PC-3 (cell line): ENCODE results near the gene MID1. TPM values are rescaled to one million over a fixed set of nuclear protein-coding genes. Genes with fewer than 3 reads are reported as not detected.

Source experiments
- ATAC-seq: fragments of 200-7000 bp; cut with Tn5 transposase; 2 replicates; pipeline ENCODE4 v1.9.1; 2020; ENCODE audit warnings: mild to moderate bottlenecking, moderate library complexity
- BruUV-seq: library from RNA; stranded (reverse); fragments of 400-500 nt; replicated peaks from 2 replicates; lab custom pipeline; 2021; lab: Mats Ljungman, UMichigan
- CTCF ChIA-PET: fragments of 300-600 bp; sonication (Branson Sonifier 250); formaldehyde crosslinking; loops from one replicate; lab custom pipeline; 2022; ENCODE audit warnings: antibody characterized with exemption; lab: Charles Lee
- POLR2A ChIA-PET: fragments of 300-600 bp; sonication (Branson Sonifier 250); formaldehyde crosslinking; loops from one replicate; lab custom pipeline; 2022; ENCODE audit warnings: antibody characterized with exemption; ENCODE audit not compliant: unreplicated experiment; lab: Charles Lee
- DNase-seq: peaks from one replicate; pipeline ENCODE4 v3.0.0-alpha.2; 2015
- H2AFZ ChIP-seq: fragments of 300-600 bp; sonication (generic); 2 replicates; pipeline ENCODE4 v1.6.0; 2016; ENCODE audit warnings: antibody characterized with exemption, low read length
- H3F3A ChIP-seq: fragments of 300-600 bp; sonication (generic); one replicate; pipeline ENCODE4 v1.6.0; 2017; ENCODE audit warnings: antibody characterized with exemption, low read length, control low read depth, mild to moderate bottlenecking; ENCODE audit not compliant: unreplicated experiment
- H3K27ac ChIP-seq: fragments of 300-600 bp; sonication (generic); 2 replicates; pipeline ENCODE4 v1.5.1; 2016; ENCODE audit warnings: mild to moderate bottlenecking, low read length
- H3K27me3 ChIP-seq: fragments of 300-600 bp; sonication (generic); 2 replicates; pipeline ENCODE4 v1.6.1; 2016; ENCODE audit warnings: low read length, mixed read lengths
- H3K36me3 ChIP-seq: fragments of 300-600 bp; sonication (generic); 2 replicates; pipeline ENCODE4 v1.6.1; 2016; ENCODE audit warnings: low read depth, mixed run types, low read length, mixed read lengths
- H3K4me1 ChIP-seq: fragments of 300-600 bp; sonication (generic); 2 replicates; pipeline ENCODE4 v1.5.1; 2016; ENCODE audit warnings: low read length; ENCODE audit not compliant: insufficient read depth
- H3K4me2 ChIP-seq: fragments of 300-600 bp; sonication (generic); 2 replicates; pipeline ENCODE4 v1.6.0; 2016; ENCODE audit warnings: low read length
- H3K4me3 ChIP-seq: fragments of 300-600 bp; sonication (generic); 2 replicates; pipeline ENCODE4 v1.5.1; 2016; ENCODE audit warnings: mild to moderate bottlenecking, low read length, mixed read lengths
- H3K79me2 ChIP-seq: fragments of 300-600 bp; sonication (generic); 2 replicates; pipeline ENCODE4 v1.6.1; 2017; ENCODE audit warnings: low read length, mixed read lengths
- H3K9ac ChIP-seq: fragments of 300-600 bp; sonication (generic); 2 replicates; pipeline ENCODE4 v1.6.0; 2016; ENCODE audit warnings: mild to moderate bottlenecking, low read length
- H3K9me2 ChIP-seq: fragments of 300-600 bp; sonication (generic); replicated peaks from 2 replicates; pipeline ENCODE4 v1.6.1; 2016; ENCODE audit warnings: mixed run types, low read length, mixed read lengths
- H3K9me3 ChIP-seq: fragments of 300-600 bp; sonication (generic); 2 replicates; pipeline ENCODE4 v1.6.1; 2016; ENCODE audit warnings: low read length, mixed read lengths
- H4K20me1 ChIP-seq: fragments of 300-600 bp; sonication (generic); 2 replicates; pipeline ENCODE4 v1.6.1; 2016; ENCODE audit warnings: low read length, mixed read lengths
- EZH2 ChIP-seq: fragments of 300-600 bp; sonication (generic); IDR thresholded peaks from one replicate; pipeline ENCODE4 v1.6.1; 2017; ENCODE audit warnings: antibody characterized with exemption, mild to moderate bottlenecking, low read length; ENCODE audit not compliant: unreplicated experiment
- EZH2phosphoT487 ChIP-seq: fragments of 300-600 bp; sonication (generic); IDR thresholded peaks from 2 replicates; pipeline ENCODE4 v1.6.1; 2018; ENCODE audit warnings: mild to moderate bottlenecking, antibody characterized with exemption, low read length, borderline replicate concordance
- intact Hi-C: fragments of 100-400 bp; cut with micrococcal nuclease; formaldehyde crosslinking; loops from 2 replicates; pipeline ENCODE4 v1.9.0; 2023
- total RNA-seq: library from RNA; depleted of rRNA; stranded (reverse); fragments of >200 nt; gene quantifications from 2 replicates; pipeline ENCODE4 v1.2.3, GENCODE V29; 2014
- TF ChIP-seq, protein P1 (sequence below): fragments of 300-600 bp; sonication (generic); conservative IDR thresholded peaks from 2 replicates; pipeline ENCODE4 v1.5.1; 2017; ENCODE audit warnings: antibody characterized with exemption, low read depth, mild to moderate bottlenecking, low read length

Gene MID1
- total RNA-seq, 1 experiment from 2014 or later, result 21.9 TPM

DNA sequence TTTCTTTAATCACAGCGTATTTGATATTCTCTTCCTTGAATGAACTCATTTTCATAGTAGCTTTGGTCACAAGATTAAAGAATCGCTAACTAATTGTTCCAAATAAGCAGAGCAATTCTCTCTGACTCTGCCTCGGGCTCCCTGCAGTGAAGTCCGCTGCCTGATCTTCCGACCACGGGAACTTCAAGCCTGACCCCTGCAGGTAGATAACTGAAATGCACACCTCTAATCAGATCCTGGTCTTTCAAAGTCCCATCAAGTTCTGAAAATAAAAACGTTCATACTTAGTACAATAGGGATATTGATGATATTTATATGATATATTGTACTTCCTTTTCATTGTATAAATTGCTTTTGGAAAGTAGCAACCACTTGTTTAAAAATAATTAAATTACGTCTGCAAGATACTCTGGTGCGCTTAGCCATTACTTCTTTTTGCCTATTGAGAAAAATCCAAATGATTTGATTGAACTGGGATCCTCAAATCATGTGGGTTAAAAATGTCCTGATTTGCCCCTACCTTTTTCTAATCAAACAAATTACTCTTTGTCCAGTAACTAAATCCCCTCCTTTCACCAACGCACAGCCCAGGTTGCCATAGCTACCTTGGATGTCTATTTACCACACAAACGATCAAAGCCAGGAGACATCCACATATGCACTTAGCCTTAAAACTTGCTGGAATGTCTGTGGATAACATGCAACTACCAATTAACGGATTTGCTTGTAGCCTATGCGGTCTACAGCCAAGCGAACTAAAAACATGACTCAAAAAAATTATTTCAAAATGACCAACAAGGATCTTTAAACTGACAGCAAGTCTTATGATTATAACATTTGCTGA lies 4.2 kb downstream of the MID1 start:
- intact Hi-C loops, result loop anchor here (1.0 to 10.0 kb wide), 5 partner anchors 164 to 426 kb away; no protein-coding TSS in a partner anchor
- TF ChIP-seq EZH2phosphoT487, result no peak
- TF ChIP-seq EZH2, result no peak
- TF ChIP-seq, protein P1, sequence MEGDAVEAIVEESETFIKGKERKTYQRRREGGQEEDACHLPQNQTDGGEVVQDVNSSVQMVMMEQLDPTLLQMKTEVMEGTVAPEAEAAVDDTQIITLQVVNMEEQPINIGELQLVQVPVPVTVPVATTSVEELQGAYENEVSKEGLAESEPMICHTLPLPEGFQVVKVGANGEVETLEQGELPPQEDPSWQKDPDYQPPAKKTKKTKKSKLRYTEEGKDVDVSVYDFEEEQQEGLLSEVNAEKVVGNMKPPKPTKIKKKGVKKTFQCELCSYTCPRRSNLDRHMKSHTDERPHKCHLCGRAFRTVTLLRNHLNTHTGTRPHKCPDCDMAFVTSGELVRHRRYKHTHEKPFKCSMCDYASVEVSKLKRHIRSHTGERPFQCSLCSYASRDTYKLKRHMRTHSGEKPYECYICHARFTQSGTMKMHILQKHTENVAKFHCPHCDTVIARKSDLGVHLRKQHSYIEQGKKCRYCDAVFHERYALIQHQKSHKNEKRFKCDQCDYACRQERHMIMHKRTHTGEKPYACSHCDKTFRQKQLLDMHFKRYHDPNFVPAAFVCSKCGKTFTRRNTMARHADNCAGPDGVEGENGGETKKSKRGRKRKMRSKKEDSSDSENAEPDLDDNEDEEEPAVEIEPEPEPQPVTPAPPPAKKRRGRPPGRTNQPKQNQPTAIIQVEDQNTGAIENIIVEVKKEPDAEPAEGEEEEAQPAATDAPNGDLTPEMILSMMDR, result peak; percentile 83
- Histone ChIP-seq H3K9me2 (no peaks in the 10 kb centered on the region), H3K27me3 (no peaks in the 10 kb centered on the region), H3K79me2 (peaks cover 80% of the 10 kb centered on the region), H4K20me1 (peaks cover 9% of the 10 kb centered on the region), H2AFZ (no peak overlapping the region), H3K4me1 (peaks cover 55% of the 10 kb centered on the region), H3K27ac (peak overlapping the region; percentile 92), H3F3A (peaks cover 16% of the 10 kb centered on the region), H3K4me2 (peak overlapping the region; percentile 92), H3K36me3 (no peaks in the 10 kb centered on the region), H3K4me3 (peak overlapping the region; percentile 86), H3K9me3 (no peaks in the 10 kb centered on the region), H3K9ac (peak overlapping the region; percentile 56; the same call in 1 of the 2 replicates)
- peak; percentile 69 for DNase-seq
- ChIA-PET POLR2A (no interaction called here), CTCF (interaction anchor here (0.6 to 0.7 kb wide), 4 partner anchors 20 to 392 kb away, joined by 3 to 6 read pairs (median 4); no protein-coding TSS in a partner anchor)
- BruUV-seq, result no TSS peak
- no peak for ATAC-seq

DNA sequence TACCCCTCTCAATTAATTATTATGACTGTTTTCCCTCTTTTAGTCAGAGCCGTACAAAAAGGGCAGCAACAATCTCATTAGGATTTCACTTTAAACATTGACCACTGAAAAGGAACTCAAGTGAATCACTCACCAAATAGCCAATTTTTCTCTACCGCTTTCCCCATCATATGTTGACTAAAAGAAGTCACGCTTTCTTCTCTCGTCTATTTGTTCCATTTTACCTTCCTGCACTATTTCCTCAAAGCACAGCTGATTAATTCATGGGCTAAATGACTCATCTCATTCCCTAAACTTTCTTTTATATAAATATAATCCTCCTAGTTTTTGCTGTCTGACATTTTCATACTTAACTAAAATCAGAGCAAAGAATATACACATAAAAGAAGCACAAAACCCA lies 8.2 kb downstream of the MID1 start:
- CTCF ChIA-PET, result no interaction called here
- no peaks in the 10 kb centered on the region for H3K9me2 ChIP-seq
- POLR2A ChIA-PET, result no interaction called here
- BruUV-seq, result no TSS peak
- peak overlapping the region; percentile 92 for H3K27ac ChIP-seq
- no peaks in the 10 kb centered on the region for H3K9me3 ChIP-seq
- H4K20me1 ChIP-seq, result peaks cover 18% of the 10 kb centered on the region
- peak overlapping the region; percentile 93 for H3K4me2 ChIP-seq
- intact Hi-C loops, result loop anchor here (1.0 to 10.0 kb wide), 3 partner anchors 8 to 287 kb away; partner anchors contain the start of gene MID1
- ATAC-seq (peak; percentile 77), DNase-seq (peak; percentile 79)
- H3K9ac ChIP-seq, result peak overlapping the region; percentile 49
- H2AFZ ChIP-seq, result no peak overlapping the region
- peak overlapping the region; percentile 58; the same call in 1 of the 2 replicates for H3K4me3 ChIP-seq
- no peaks in the 10 kb centered on the region for H3K36me3 ChIP-seq
- peaks cover 67% of the 10 kb centered on the region for H3K4me1 ChIP-seq
- TF ChIP-seq EZH2 (no peak), EZH2phosphoT487 (no peak)
- TF ChIP-seq, protein P1, result no peak
- H3F3A ChIP-seq, result peaks cover 13% of the 10 kb centered on the region
- no peaks in the 10 kb centered on the region for H3K27me3 ChIP-seq
- H3K79me2 ChIP-seq, result peaks cover 93% of the 10 kb centered on the region
